DOHH2 (cell line): ENCODE results near the gene LIPA.
A peak's percentile ranks its signal among the peaks of the same experiment; 100 is the strongest.

ENCODE experiments used
- H3F3A ChIP-seq: fragments of 200-600 bp; sonication (generic), shearing (Covaris generic); 2 replicates; pipeline ENCODE4 v1.6.0; 2016; ENCODE audit warnings: antibody characterized with exemption, mild to moderate bottlenecking; ENCODE audit not compliant: control insufficient read depth, insufficient read depth
- H3K27ac ChIP-seq: fragments of 200-600 bp; sonication (generic); 2 replicates; pipeline ENCODE4 v1.5.1; 2014; ENCODE audit warnings: low read depth, mild to moderate bottlenecking, low read length, moderate library complexity
- H3K27me3 ChIP-seq: fragments of 200-600 bp; sonication (generic); 2 replicates; pipeline ENCODE4 v1.6.1; 2014; ENCODE audit warnings: mild to moderate bottlenecking, low read length, mixed read lengths; ENCODE audit not compliant: control insufficient read depth
- H3K36me3 ChIP-seq: fragments of 200-600 bp; sonication (generic); 2 replicates; pipeline ENCODE4 v1.6.1; 2014; ENCODE audit warnings: mild to moderate bottlenecking, low read length, moderate library complexity, mixed read lengths; ENCODE audit not compliant: control insufficient read depth
- H3K4me1 ChIP-seq: fragments of 200-600 bp; sonication (generic); 2 replicates; pipeline ENCODE4 v1.6.1; 2014; ENCODE audit warnings: mild to moderate bottlenecking, low read length, mixed read lengths; ENCODE audit not compliant: control insufficient read depth
- H3K4me2 ChIP-seq: fragments of 200-600 bp; sonication (generic); 2 replicates; pipeline ENCODE4 v1.6.0; 2014; ENCODE audit warnings: mild to moderate bottlenecking, low read length, moderate library complexity
- H3K4me3 ChIP-seq: fragments of 200-600 bp; sonication (generic); 2 replicates; pipeline ENCODE4 v1.5.1; 2014; ENCODE audit warnings: mild to moderate bottlenecking, low read length, mixed read lengths
- H3K79me2 ChIP-seq: fragments of 200-600 bp; sonication (generic); 2 replicates; pipeline ENCODE4 v1.6.1; 2014; ENCODE audit warnings: mild to moderate bottlenecking, low read length, mixed read lengths; ENCODE audit not compliant: control insufficient read depth
- H3K9me2 ChIP-seq: fragments of 200-600 bp; sonication (generic); replicated peaks from 2 replicates; pipeline ENCODE4 v1.6.1; 2014; ENCODE audit warnings: mild to moderate bottlenecking, low read length, mixed read lengths; ENCODE audit not compliant: control insufficient read depth
- H3K9me3 ChIP-seq: fragments of 200-600 bp; sonication (generic); 2 replicates; pipeline ENCODE4 v1.6.1; 2014; ENCODE audit warnings: antibody characterized with exemption, low read length, mixed read lengths; ENCODE audit not compliant: control insufficient read depth, insufficient read depth
- H4K20me1 ChIP-seq: fragments of 200-600 bp; sonication (generic); 2 replicates; pipeline ENCODE4 v1.6.0; 2014; ENCODE audit warnings: low read depth, mild to moderate bottlenecking, antibody characterized with exemption, low read length, moderate library complexity; ENCODE audit not compliant: control insufficient read depth, insufficient read depth
- CTCF ChIP-seq: fragments of 200-600 bp; sonication (generic); IDR thresholded peaks from one replicate; pipeline ENCODE4 v1.5.1; 2014; ENCODE audit warnings: antibody characterized with exemption, mild to moderate bottlenecking, low read depth, low read length; ENCODE audit not compliant: poor library complexity, severe bottlenecking
- EZH2phosphoT487 ChIP-seq: fragments of 200-600 bp; sonication (generic); IDR thresholded peaks from 2 replicates; pipeline ENCODE4 v1.6.1; 2017; ENCODE audit warnings: borderline replicate concordance, mild to moderate bottlenecking, antibody characterized with exemption, low read length, moderate library complexity, mixed read lengths

The LIPA gene

GRCh38 chr10:89242345-89242684 is 9.3 kb downstream of the LIPA start:
- Histone ChIP-seq H3K9me2 (no peaks in the 10 kb centered on the region), H3K27ac (no peak overlapping the region), H3K4me2 (peak overlapping the region; percentile 61), H3K4me1 (peaks cover 46% of the 10 kb centered on the region), H3K4me3 (no peak overlapping the region), H4K20me1 (no peaks in the 10 kb centered on the region), H3K27me3 (no peaks in the 10 kb centered on the region), H3K9me3 (no peaks in the 10 kb centered on the region), H3F3A (peaks cover 13% of the 10 kb centered on the region), H3K36me3 (peaks cover 3% of the 10 kb centered on the region; the same call in 1 of the 2 replicates), H3K79me2 (no peaks in the 10 kb centered on the region)
- TF ChIP-seq CTCF (no peak), EZH2phosphoT487 (no peak)

- Histone ChIP-seq H3F3A (peaks cover 13% of the 10 kb centered on the region; the same call in 1 of the 2 replicates), H3K4me3 (no peak overlapping the region), H3K27me3 (no peaks in the 10 kb centered on the region), H4K20me1 (no peaks in the 10 kb centered on the region), H3K79me2 (no peaks in the 10 kb centered on the region), H3K9me2 (no peaks in the 10 kb centered on the region), H3K4me2 (peak overlapping the region; percentile 61; the same call in 1 of the 2 replicates), H3K36me3 (peaks cover 3% of the 10 kb centered on the region; the same call in 1 of the 2 replicates), H3K9me3 (no peaks in the 10 kb centered on the region), H3K4me1 (peaks cover 46% of the 10 kb centered on the region), H3K27ac (no peak overlapping the region)
- no peak for TF ChIP-seq EZH2phosphoT487
- no peak for TF ChIP-seq CTCF
Observed at GRCh38 chr10:89241486-89242344, 9.9 kb downstream of the LIPA start.

- Histone ChIP-seq H3K4me2 (no peak overlapping the region), H3K9me2 (no peaks in the 10 kb centered on the region), H3K27me3 (no peaks in the 10 kb centered on the region), H4K20me1 (no peaks in the 10 kb centered on the region), H3K4me3 (no peak overlapping the region), H3K27ac (no peak overlapping the region), H3F3A (0 out of 2 replicates have a peak, but pooled peaks cover 9% of the 10 kb centered on the region), H3K79me2 (no peaks in the 10 kb centered on the region), H3K36me3 (peaks cover 3% of the 10 kb centered on the region; the same call in 1 of the 2 replicates), H3K9me3 (no peaks in the 10 kb centered on the region), H3K4me1 (peaks cover 44% of the 10 kb centered on the region)
- no peak for TF ChIP-seq CTCF
- TF ChIP-seq EZH2phosphoT487: no peak
Observed at GRCh38 chr10:89241026-89241425, 10.5 kb downstream of the LIPA start.
